ENCODE data around the gene SHB.

The SHB gene

DNA sequence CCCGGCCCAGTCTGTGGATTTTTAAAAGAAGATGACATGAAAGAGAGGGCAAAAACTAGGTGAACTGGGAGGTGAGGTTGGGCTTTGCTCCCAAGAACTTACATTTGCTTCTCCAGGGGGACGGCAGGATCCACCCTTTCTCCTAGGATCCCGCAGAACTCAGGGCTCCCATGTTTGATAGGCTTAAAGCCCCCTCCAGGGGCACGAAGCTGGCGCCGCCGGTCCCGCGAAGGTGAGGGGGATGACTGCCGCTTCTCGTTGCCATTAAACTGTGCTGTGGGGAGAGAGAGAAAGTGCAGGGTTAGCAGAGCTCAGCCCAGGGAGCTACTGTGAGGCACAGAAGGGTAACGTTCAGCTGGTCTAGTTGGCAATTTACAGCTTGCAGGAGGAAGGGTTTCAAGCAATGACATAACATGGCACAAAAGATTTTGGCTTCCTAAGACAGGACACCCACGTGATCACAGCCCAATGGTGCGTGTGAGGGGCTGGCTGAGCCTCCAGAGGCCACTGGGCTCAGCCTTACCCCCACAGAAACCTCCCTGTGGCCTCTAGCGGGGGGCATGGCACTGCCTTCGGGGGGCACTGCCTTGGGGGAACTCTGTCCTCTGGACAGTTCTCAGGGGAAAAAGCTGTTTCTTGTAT, 113.1 kb downstream of the SHB start:
- TF ChIP-seq FOXP2 (optimal IDR thresholded peaks at IDR 0.05; ENCODE audit: borderline replicate concordance, extremely low read depth, extremely low read length, insufficient read depth) (no peak), TAF1 (IDR thresholded peaks at IDR 0.05; ENCODE audit: borderline replicate concordance, insufficient read depth, low read length) (no peak), POLR2AphosphoS5 (IDR thresholded peaks at IDR 0.05; ENCODE audit: low read depth, low read length) (no peak), SIN3A (IDR thresholded peaks at IDR 0.05; ENCODE audit: borderline replicate concordance, insufficient read depth, low read length) (no peak)
- TF ChIP-seq, protein P1, sequence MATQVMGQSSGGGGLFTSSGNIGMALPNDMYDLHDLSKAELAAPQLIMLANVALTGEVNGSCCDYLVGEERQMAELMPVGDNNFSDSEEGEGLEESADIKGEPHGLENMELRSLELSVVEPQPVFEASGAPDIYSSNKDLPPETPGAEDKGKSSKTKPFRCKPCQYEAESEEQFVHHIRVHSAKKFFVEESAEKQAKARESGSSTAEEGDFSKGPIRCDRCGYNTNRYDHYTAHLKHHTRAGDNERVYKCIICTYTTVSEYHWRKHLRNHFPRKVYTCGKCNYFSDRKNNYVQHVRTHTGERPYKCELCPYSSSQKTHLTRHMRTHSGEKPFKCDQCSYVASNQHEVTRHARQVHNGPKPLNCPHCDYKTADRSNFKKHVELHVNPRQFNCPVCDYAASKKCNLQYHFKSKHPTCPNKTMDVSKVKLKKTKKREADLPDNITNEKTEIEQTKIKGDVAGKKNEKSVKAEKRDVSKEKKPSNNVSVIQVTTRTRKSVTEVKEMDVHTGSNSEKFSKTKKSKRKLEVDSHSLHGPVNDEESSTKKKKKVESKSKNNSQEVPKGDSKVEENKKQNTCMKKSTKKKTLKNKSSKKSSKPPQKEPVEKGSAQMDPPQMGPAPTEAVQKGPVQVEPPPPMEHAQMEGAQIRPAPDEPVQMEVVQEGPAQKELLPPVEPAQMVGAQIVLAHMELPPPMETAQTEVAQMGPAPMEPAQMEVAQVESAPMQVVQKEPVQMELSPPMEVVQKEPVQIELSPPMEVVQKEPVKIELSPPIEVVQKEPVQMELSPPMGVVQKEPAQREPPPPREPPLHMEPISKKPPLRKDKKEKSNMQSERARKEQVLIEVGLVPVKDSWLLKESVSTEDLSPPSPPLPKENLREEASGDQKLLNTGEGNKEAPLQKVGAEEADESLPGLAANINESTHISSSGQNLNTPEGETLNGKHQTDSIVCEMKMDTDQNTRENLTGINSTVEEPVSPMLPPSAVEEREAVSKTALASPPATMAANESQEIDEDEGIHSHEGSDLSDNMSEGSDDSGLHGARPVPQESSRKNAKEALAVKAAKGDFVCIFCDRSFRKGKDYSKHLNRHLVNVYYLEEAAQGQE (IDR thresholded peaks at IDR 0.05; ENCODE audit: insufficient read depth in 1 of 2, low read depth in 2 of 2, low read length in 2 of 2) = no peak

DNA sequence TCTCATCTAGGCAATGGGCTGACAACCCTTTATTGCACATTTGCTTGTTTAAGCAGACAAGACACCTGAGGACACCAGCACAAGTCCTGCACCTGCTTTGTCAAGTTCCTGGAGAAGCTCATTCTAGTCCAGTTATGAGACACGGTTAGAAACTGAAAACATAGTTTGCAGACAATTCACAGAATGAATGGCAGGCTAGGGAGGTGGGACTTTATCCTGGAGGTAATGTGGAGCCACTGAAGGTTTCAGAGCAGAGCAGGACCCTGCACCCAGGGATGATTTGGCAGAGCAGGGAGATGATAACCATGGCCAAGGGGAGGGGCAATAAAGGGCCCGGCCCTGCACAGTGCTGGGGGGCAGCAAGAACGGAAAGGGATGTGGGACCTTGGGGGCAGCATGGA, 114.4 kb downstream of the SHB start:
- TF ChIP-seq POLR2AphosphoS5 (IDR thresholded peaks at IDR 0.05; ENCODE audit: low read depth, low read length) (no peak), FOXP2 (optimal IDR thresholded peaks at IDR 0.05; ENCODE audit: borderline replicate concordance, extremely low read depth, extremely low read length, insufficient read depth) (no peak), TAF1 (IDR thresholded peaks at IDR 0.05; ENCODE audit: borderline replicate concordance, insufficient read depth, low read length) (no peak), SIN3A (IDR thresholded peaks at IDR 0.05; ENCODE audit: borderline replicate concordance, insufficient read depth, low read length) (no peak)
- TF ChIP-seq, protein P1 (IDR thresholded peaks at IDR 0.05; ENCODE audit: insufficient read depth in 1 of 2, low read depth in 2 of 2, low read length in 2 of 2) = no peak

DNA sequence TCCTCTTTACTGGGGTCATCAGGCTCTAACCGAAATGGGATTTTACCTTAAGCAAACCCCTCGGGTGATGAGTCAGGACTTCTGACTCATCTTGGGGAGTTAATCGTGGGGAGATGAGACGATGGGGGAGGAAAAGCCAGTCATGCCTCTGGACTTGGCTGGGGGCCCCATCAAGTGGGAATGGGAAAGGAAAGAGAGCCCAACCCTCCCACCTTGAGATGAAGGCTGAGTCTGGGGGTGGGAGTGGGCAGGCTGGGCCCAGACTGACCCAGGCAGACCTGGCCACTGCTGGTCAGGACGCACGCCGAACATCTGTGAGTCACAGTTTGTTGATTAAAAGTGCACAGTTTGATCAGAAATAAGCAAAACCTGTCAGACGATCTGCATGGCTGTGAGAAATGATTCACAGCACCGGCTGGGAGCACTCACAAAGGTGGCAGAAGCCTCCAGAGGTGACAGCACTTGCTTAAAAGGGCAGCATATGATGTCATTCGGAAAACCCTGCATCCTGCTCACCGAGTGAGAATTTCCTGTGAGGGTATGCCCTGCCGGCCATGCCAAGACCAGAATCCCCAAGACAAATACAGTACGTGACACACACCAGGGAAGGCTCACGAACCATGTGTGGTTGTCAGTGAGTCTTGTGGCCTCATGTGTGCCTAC, 115.1 kb downstream of the SHB start:
- no peak for TF ChIP-seq TAF1 (IDR thresholded peaks at IDR 0.05; ENCODE audit: borderline replicate concordance, insufficient read depth, low read length)

DNA sequence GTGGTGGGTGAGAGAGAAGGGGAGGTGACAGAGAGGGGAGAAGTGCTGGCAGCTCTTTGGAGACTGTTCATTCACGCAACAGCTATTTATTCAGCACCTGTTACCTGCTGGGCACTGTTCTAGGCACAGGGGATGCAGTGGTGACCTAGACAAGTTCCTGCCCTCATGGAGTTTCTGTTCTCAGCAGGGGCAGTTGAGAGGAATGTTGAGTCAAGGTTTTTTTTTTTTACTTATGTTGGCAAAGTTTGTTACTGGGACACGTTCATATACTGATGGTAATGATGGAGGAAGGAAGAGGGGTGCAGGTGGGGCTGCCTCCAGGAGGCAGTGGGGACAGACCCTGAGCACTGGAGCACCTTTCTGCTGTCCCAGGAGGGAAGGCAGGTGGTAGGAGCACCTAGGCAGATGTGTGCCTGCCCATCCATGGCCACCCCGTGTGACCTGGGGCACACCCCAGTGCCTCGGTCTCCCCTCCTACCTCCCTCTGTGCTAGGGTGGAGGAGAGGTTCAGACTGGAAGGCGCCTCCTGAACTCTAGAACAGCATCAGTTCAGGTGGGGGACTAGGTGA, 115.7 kb downstream of the SHB start:
- no peak for TF ChIP-seq FOXP2 (optimal IDR thresholded peaks at IDR 0.05; ENCODE audit: borderline replicate concordance, extremely low read depth, extremely low read length, insufficient read depth)
- TF ChIP-seq POLR2AphosphoS5 (IDR thresholded peaks at IDR 0.05; ENCODE audit: low read depth, low read length) = no peak
- TF ChIP-seq TAF1 (IDR thresholded peaks at IDR 0.05; ENCODE audit: borderline replicate concordance, insufficient read depth, low read length) = no peak
- no peak for TF ChIP-seq SIN3A (IDR thresholded peaks at IDR 0.05; ENCODE audit: borderline replicate concordance, insufficient read depth, low read length)
- TF ChIP-seq, protein P1 (IDR thresholded peaks at IDR 0.05; ENCODE audit: insufficient read depth in 1 of 2, low read depth in 2 of 2, low read length in 2 of 2) = no peak

DNA sequence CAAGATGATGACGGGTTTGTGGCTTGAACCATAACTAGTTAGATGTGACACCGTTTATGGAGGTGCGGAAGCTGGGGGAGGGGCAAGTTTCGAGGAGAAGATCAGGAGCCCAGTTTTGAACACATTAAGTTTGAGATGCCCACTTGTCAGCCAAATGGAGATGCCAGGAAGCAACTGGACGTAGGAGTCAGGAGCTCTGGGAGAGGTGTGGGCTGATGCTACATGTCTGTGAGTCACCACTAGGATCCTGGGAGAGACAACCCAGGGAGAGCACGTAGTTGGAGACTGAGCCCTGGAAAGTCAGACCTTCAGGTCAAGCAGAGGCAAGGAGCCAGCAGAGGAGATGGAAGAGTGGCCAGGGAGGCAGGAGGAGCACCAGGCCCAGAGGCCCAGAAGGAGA, 116.3 kb downstream of the SHB start:
- no peak for TF ChIP-seq TAF1 (IDR thresholded peaks at IDR 0.05; ENCODE audit: borderline replicate concordance, insufficient read depth, low read length)
- no peak for TF ChIP-seq SIN3A (IDR thresholded peaks at IDR 0.05; ENCODE audit: borderline replicate concordance, insufficient read depth, low read length)
- TF ChIP-seq FOXP2 (optimal IDR thresholded peaks at IDR 0.05; ENCODE audit: borderline replicate concordance, extremely low read depth, extremely low read length, insufficient read depth) = no peak
- no peak for TF ChIP-seq POLR2AphosphoS5 (IDR thresholded peaks at IDR 0.05; ENCODE audit: low read depth, low read length)
- TF ChIP-seq, protein P1 (IDR thresholded peaks at IDR 0.05; ENCODE audit: insufficient read depth in 1 of 2, low read depth in 2 of 2, low read length in 2 of 2) = no peak
